Measurements from ENCODE around the gene NT5DC2. TPM values are rescaled to one million over a fixed set of nuclear protein-coding genes. Genes with fewer than 3 reads are reported as not detected.

Gene NT5DC2
- total RNA-seq, 1 experiment from 2014 or later = 212 TPM

GRCh38 chr3:52551118-52551517 lies 17.5 kb upstream of the NT5DC2 start:
- intact Hi-C loops (cut with micrococcal nuclease; ENCODE audit: unreplicated experiment) = no loop called here
- no peak overlapping the region for H3K4me3 ChIP-seq (ENCODE audit: low read depth, low read length)
- no peak for TF ChIP-seq CTCF (IDR thresholded peaks at IDR 0.05; ENCODE audit: insufficient read depth in 1 of 2, low read depth in 1 of 2, low read length in 1 of 2, severe bottlenecking in 1 of 2, unreplicated experiment in 1 of 2)
- ChIA-PET POLR2A (no interaction called here), CTCF (no interaction called here)
- no peaks in the 10 kb centered on the region for H3K9me3 Mint-ChIP-seq (ENCODE audit: unreplicated experiment)
- no peak for DNase-seq
- H3K4me1 Mint-ChIP-seq (ENCODE audit: low read depth, unreplicated experiment) = no peaks in the 10 kb centered on the region
- H3K36me3 ChIP-seq (ENCODE audit: control insufficient read depth, insufficient read depth, low read length) = no peaks in the 10 kb centered on the region; the same call in 1 of the 2 replicates
- H3K4me3 Mint-ChIP-seq (ENCODE audit: unreplicated experiment) = no peak overlapping the region
- H3K9me3 ChIP-seq = no peaks in the 10 kb centered on the region
- H3K36me3 Mint-ChIP-seq (ENCODE audit: insufficient read depth, unreplicated experiment) = peaks cover 28% of the 10 kb centered on the region
- no peaks in the 10 kb centered on the region for H3K27me3 ChIP-seq (replicated peaks; ENCODE audit: control insufficient read depth, insufficient read depth, low read length)
- no peak overlapping the region for H3K27ac Mint-ChIP-seq (ENCODE audit: unreplicated experiment)
- H3K27me3 Mint-ChIP-seq (ENCODE audit: insufficient read depth, unreplicated experiment) = no peaks in the 10 kb centered on the region
- no TSS peak for BruUV-seq (replicated peaks)
- H3K4me1 ChIP-seq = no peaks in the 10 kb centered on the region

DNA sequence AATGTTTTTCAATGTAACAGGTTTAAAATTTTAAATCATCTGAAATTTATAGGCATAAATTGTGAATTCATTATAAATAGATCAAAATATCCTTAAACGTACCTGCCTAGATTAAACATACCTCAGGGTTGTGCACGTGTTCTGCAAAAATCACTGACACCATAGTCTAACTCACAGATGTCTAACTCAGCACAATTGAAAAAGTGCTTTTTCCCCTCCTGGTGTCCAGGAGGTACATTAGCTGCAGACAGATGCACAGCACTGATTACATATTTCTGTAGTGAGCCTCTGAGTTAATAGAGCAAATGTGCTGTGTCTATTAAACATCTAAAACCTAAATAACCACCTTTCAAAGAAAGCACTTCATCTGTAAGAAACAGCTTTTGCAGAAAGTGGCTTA lies 13.5 kb upstream of the NT5DC2 start:
- no peaks in the 10 kb centered on the region for H3K4me1 Mint-ChIP-seq (ENCODE audit: low read depth, unreplicated experiment)
- no peaks in the 10 kb centered on the region for H3K9me3 Mint-ChIP-seq (ENCODE audit: unreplicated experiment)
- POLR2A ChIA-PET = no interaction called here
- Histone ChIP-seq H3K27me3 (replicated peaks; ENCODE audit: control insufficient read depth, insufficient read depth, low read length) (no peaks in the 10 kb centered on the region), H3K4me1 (no peaks in the 10 kb centered on the region), H3K9me3 (no peaks in the 10 kb centered on the region), H3K36me3 (ENCODE audit: control insufficient read depth, insufficient read depth, low read length) (no peaks in the 10 kb centered on the region), H3K4me3 (ENCODE audit: low read depth, low read length) (no peak overlapping the region)
- no TSS peak for BruUV-seq (replicated peaks)
- intact Hi-C loops (cut with micrococcal nuclease; ENCODE audit: unreplicated experiment) = no loop called here
- H3K27me3 Mint-ChIP-seq (ENCODE audit: insufficient read depth, unreplicated experiment) = no peaks in the 10 kb centered on the region
- no peak overlapping the region for H3K27ac Mint-ChIP-seq (ENCODE audit: unreplicated experiment)
- no peak for DNase-seq
- CTCF ChIA-PET = no interaction called here
- H3K4me3 Mint-ChIP-seq (ENCODE audit: unreplicated experiment) = no peak overlapping the region
- peaks cover 29% of the 10 kb centered on the region for H3K36me3 Mint-ChIP-seq (ENCODE audit: insufficient read depth, unreplicated experiment)
- TF ChIP-seq CTCF (IDR thresholded peaks at IDR 0.05; ENCODE audit: insufficient read depth in 1 of 2, low read depth in 1 of 2, low read length in 1 of 2, severe bottlenecking in 1 of 2, unreplicated experiment in 1 of 2) = no peak

GRCh38 chr3:52546111-52546901 lies 12.6 kb upstream of the NT5DC2 start:
- DNase-seq = no peak
- Mint-ChIP-seq H3K36me3 (ENCODE audit: insufficient read depth, unreplicated experiment) (peaks cover 38% of the 10 kb centered on the region), H3K4me3 (ENCODE audit: unreplicated experiment) (no peak overlapping the region), H3K4me1 (ENCODE audit: low read depth, unreplicated experiment) (no peaks in the 10 kb centered on the region), H3K9me3 (ENCODE audit: unreplicated experiment) (no peaks in the 10 kb centered on the region), H3K27ac (ENCODE audit: unreplicated experiment) (no peak overlapping the region), H3K27me3 (ENCODE audit: insufficient read depth, unreplicated experiment) (no peaks in the 10 kb centered on the region)
- intact Hi-C loops (cut with micrococcal nuclease; ENCODE audit: unreplicated experiment) = no loop called here
- ChIA-PET CTCF (no interaction called here), POLR2A (interaction anchor here (2.6 kb wide), 1 partner anchor 10 kb away, joined by 12 read pairs; the partner anchor contains the start of gene UQCC5)
- Histone ChIP-seq H3K36me3 (ENCODE audit: control insufficient read depth, insufficient read depth, low read length) (no peaks in the 10 kb centered on the region), H3K4me1 (no peaks in the 10 kb centered on the region), H3K4me3 (ENCODE audit: low read depth, low read length) (no peak overlapping the region), H3K9me3 (no peaks in the 10 kb centered on the region), H3K27me3 (replicated peaks; ENCODE audit: control insufficient read depth, insufficient read depth, low read length) (no peaks in the 10 kb centered on the region)
- no peak for TF ChIP-seq CTCF (IDR thresholded peaks at IDR 0.05; ENCODE audit: insufficient read depth in 1 of 2, low read depth in 1 of 2, low read length in 1 of 2, severe bottlenecking in 1 of 2, unreplicated experiment in 1 of 2)
- TSS peak; percentile 21 for BruUV-seq (replicated peaks)

Measured in Caco-2 (cell line).